Globus pallidus (tissue), 1 donor: ENCODE results near the gene HTRA2.

ENCODE experiments used
- DNase-seq: peaks from one replicate; pipeline ENCODE4 v3.0.0-alpha.2; 2015; ENCODE audit warnings: low spot score

Gene HTRA2

DNA sequence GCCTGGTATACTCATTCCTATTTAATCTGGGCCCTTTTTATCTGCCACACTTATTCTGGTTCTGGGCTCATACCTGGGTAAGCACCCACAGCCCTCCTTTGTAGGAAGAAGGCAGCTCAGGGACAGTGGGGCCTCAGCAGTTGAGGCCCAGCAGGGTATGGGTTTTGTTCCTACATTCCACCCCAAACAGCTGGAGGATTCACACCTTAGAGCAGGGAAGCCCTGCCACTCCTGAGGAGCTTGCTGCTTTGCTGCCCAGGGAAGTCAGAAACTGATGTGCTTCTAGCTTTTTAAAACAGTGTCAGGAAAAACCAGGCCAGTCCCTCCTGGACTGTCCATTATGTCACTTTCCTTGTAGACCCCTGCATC is 29.2 kb upstream of the HTRA2 start:
- no peak for DNase-seq

DNA sequence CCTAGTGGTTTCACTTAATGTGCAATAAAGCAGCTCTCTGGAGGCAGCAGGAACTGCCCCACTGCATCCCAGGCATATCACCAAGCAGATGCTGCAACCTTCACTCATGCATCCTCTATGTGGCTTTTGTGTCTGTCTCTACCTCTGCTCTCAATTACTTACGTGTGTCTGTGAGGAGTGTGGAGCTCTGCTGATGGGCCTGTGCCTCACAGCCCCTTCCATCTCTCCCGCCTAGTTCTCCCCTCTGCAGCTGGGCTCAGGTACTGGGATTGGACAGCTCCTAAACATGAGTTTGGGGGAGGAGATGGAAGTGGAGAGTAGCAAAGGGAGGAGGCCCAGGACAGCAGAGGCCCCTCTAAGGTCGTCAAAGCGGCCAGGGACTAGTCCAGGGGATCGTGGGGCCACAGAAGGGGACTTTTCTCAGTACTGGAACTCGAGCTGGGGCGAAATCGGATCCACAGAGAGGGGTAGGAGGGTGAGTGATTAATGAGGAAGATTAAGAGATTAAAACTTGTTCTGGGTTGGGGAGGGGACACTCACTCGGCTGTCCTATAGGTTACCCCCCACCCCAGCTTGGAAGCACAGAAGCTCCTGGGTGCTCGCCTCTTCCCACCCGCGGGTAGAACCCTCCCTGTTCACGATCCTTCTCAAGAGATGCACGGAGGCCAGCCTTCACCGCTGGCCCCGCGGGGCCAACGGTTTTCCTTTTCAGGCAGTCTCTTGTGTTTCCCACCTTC is 28.2 kb upstream of the HTRA2 start:
- DNase-seq, result no peak

- DNase-seq, result no peak
These were observed 27.5 kb upstream of the HTRA2 start for GRCh38 chr2:74502147-74502719.

DNA sequence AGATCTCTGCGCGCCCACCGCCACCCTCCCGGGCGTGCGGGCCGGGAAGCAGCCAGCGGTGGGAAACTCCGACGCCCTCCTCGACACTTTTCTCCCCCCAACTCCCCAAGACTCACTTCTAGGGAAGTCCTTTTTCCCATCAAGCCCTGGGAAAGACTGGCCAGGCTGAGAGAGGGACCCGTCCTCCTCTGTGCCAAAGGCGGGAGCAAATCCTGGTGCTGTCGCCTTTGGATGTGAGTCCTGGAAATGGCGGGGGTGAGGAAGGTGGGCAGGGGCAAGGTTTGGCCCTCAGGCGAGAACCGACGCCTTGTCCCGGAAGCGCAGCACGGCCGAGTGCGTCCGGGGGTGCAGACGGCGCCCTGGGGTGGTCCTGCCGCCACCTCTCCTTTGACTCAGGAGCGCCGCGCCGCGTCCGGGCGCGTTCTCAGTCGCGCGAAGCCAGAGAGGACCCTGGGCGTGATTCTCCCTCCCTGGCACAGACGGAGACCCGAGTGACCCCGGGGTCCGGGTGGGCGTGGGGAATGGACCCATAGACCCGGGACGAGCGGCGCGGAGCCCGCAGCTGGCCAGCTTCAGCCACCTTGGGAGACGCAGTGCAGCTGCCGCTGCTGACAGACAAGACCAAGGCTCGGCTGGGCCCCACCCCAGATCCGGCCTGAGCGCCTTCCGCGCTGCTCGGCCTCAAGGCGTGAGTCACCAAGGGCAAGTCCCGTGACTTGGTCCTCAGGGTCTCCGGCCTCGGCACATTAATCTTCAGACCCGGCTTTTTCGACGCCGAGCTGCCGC is 26.8 kb upstream of the HTRA2 start:
- DNase-seq, result no peak

- DNase-seq, result no peak
These were observed 25.9 kb upstream of the HTRA2 start for GRCh38 chr2:74503506-74504475.

DNA sequence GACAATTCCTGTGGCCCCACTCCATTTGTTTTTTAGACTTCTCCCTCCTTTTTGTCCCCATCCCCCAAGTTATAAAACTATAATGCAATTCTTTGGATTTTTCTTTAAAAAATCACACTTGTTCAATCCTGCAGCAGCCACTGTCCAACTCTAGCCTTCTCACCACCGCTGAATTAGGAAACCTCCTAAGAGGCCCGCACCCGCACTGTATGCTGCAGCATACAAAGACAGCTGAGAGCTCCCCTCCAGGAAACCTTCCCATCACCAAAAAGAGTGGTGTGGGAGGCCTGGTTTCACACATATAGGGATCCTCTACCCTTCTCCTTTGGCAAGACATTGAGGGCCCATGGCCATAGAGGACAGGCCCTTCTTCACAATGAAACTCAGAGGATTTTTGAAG is 25.1 kb upstream of the HTRA2 start:
- DNase-seq, result no peak

DNA sequence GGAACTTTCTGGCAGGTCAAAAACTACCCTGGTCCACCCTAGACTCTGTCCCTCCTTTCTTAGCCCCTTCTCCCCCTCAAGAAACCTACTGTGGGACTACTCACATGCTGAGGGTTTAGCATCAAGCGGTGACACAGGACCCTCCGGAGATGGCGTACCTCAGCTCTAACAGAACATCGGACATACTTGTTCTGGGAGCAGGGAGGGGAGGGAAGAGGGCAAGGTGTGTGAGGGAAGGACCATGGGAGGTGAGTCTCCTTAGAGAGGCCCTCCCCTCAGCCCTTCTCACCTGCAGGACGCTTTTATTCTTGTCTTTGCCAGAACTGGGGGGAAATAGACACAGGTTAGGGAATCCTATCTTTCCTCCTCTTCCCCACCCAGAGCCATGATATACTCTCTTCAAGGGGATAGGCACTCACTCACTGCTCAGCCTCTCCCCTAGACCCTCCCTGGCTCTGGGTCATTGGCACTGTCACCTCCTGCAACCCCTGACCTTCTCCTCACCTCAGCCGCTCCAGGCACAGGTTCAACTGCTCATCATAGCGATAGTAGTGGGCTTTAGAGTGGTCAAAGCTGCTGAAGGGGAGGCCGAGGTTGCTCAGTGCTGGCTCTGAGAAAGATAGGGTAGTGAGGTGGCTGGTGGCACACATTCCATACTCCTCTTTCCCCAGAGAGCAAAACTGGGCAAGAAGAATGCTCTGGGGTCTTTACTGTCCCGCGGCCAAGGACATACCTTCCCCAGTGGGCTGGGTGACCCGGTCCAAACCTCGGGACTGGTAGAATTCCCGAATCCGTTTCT is 24.1 kb upstream of the HTRA2 start:
- DNase-seq, result no peak

GRCh38 chr2:74507145-74507925 is 22.4 kb upstream of the HTRA2 start, which contains the start of gene PCGF1:
TSS of gene PCGF1 (minus strand) at chr2:74507695. CDS start at chr2:74507668, 27 bp downstream.
- peak; percentile 97 for DNase-seq

- DNase-seq, result no peak
These were observed 21.7 kb upstream of the HTRA2 start for GRCh38 chr2:74507926-74508520.

- no peak for DNase-seq
These were observed 19.5 kb upstream of the HTRA2 start for GRCh38 chr2:74510272-74510671.

DNA sequence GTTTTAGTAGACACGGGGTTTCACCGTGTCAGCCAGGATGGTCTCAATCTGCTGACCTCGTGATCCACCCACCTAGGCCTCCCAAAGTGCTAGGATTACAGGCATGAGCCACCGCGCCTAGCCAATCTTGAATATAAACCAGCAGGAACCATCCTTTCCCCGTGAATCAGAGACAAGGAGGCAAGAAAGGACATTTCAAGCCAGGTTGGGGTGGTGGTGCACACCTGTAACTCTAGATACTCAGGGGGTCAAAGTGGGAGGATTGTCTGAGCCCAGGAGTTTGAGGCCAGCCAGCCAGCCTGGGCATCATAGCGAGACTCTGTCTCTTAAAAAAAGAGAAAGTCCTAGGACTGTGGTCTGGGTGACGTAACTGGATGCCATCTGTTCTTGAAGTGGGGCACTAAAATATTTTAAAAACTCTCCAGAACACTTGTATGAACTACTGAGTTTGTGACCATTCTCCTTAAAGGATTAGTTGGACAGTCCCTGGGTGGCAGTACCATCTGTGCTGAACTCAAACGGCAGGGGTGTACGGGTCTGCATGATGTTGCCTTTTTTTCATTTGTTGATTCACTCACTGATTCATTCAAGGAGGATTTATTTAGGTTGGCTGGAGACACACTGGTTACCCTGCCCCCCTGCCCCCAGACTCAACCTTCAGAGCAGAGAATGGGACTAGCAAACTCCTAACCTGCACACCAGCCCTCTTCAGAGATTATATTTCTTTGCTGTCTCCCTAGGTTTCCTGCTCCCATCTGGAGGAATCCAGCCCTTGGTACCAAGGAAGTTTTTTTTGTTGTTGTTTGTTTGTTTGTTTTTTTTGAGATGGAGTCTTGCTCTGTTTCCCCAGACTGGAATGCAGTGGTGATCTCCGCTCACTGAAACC is 18.4 kb upstream of the HTRA2 start:
- DNase-seq, result no peak

- no peak for DNase-seq
These were observed 16.8 kb upstream of the HTRA2 start for GRCh38 chr2:74512744-74513604.

DNA sequence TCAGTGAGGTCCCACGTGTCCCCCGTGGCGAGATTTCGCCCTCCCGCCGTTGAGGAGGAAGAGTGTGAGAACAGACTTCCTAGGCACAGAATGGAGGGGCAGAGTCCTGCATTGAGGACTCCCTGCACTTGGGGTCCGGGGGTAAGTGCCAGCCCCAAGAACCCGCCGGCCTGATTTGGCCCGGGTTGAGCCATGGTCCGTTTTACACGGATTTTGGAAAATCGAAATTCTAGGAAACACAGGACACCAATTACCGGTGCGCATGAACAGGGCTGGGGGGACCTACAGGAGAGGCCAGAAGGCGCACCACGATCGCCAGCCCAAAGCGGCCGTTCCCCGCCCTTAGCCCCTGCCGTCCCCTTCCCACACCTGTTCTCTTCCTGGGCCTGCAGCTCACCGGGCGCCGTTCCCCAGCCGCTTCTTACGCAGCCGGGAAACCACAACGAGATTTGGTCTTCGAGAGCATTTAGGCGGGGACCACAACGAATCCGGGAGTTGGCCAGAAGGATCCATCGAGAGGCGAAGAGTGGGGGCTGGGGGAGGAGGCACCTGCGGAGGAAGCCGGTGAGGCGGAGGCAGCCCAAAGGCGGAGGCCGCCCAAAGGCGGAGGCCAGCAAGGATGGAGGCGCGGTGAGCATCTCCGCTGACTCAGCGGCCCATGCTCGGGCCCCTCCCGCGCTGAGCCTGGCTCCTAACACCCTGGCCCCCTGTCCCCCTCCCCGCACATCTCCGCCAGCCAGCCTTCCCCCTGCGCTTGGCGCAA is 15.9 kb upstream of the HTRA2 start:
- no peak for DNase-seq

GRCh38 chr2:74514368-74515270 is 15.1 kb upstream of the HTRA2 start, which contains the start of gene TLX2:
TSS of gene TLX2 (plus strand) at chr2:74514450. CDS start at chr2:74514807, 357 bp downstream.
- no peak for DNase-seq

- no peak for DNase-seq
These were observed 14.3 kb upstream of the HTRA2 start for GRCh38 chr2:74515271-74515980.
